ENCODE results near the gene PLPP3. TPM values are rescaled to one million over a fixed set of nuclear protein-coding genes. Genes with fewer than 3 reads are reported as not detected.

The PLPP3 gene
- total and polyA plus RNA-seq, 2 experiments from 2014 or later: 41.9 to 61.9 TPM

DNA sequence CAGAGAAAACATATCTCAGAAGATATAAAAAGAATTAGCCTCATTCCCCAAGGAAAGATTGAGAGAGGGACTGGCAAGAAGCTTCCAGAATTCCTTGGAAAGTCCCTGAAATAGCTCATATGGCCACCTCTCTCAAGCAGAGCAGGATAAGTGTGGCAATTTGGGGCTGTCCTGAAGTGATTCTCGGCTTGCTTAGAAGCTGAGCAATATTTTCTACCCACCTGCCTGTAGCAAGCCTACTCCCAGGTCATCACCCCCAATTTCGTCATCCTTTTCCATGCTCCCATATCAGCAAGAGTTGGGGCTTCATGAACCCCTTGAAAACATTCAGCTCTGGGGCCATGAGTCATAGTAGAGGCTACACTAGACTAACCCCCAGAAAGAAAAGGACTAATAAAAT lies 131.5 kb downstream of the PLPP3 start (continued):
- TF ChIP-seq, protein P1, sequence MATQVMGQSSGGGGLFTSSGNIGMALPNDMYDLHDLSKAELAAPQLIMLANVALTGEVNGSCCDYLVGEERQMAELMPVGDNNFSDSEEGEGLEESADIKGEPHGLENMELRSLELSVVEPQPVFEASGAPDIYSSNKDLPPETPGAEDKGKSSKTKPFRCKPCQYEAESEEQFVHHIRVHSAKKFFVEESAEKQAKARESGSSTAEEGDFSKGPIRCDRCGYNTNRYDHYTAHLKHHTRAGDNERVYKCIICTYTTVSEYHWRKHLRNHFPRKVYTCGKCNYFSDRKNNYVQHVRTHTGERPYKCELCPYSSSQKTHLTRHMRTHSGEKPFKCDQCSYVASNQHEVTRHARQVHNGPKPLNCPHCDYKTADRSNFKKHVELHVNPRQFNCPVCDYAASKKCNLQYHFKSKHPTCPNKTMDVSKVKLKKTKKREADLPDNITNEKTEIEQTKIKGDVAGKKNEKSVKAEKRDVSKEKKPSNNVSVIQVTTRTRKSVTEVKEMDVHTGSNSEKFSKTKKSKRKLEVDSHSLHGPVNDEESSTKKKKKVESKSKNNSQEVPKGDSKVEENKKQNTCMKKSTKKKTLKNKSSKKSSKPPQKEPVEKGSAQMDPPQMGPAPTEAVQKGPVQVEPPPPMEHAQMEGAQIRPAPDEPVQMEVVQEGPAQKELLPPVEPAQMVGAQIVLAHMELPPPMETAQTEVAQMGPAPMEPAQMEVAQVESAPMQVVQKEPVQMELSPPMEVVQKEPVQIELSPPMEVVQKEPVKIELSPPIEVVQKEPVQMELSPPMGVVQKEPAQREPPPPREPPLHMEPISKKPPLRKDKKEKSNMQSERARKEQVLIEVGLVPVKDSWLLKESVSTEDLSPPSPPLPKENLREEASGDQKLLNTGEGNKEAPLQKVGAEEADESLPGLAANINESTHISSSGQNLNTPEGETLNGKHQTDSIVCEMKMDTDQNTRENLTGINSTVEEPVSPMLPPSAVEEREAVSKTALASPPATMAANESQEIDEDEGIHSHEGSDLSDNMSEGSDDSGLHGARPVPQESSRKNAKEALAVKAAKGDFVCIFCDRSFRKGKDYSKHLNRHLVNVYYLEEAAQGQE (IDR thresholded peaks at IDR 0.05; ENCODE audit: unreplicated experiment): no peak
- no peak for TF ChIP-seq POLR2AphosphoS5 (IDR thresholded peaks at IDR 0.05; ENCODE audit: low read depth)
- no peak for TF ChIP-seq STAT1 (IDR thresholded peaks at IDR 0.05; ENCODE audit: unreplicated experiment)
- no peak for TF ChIP-seq NANOG (IDR thresholded peaks at IDR 0.05; ENCODE audit: borderline replicate concordance)
- no peak for TF ChIP-seq ZNF114 (CRISPR knock-in tag; IDR thresholded peaks at IDR 0.05)
- TF ChIP-seq ZNF331 (CRISPR knock-in tag; IDR thresholded peaks at IDR 0.05; ENCODE audit: low read depth): no peak
- TF ChIP-seq EZH2 (IDR thresholded peaks at IDR 0.05; ENCODE audit: low read depth, unreplicated experiment): no peak

DNA sequence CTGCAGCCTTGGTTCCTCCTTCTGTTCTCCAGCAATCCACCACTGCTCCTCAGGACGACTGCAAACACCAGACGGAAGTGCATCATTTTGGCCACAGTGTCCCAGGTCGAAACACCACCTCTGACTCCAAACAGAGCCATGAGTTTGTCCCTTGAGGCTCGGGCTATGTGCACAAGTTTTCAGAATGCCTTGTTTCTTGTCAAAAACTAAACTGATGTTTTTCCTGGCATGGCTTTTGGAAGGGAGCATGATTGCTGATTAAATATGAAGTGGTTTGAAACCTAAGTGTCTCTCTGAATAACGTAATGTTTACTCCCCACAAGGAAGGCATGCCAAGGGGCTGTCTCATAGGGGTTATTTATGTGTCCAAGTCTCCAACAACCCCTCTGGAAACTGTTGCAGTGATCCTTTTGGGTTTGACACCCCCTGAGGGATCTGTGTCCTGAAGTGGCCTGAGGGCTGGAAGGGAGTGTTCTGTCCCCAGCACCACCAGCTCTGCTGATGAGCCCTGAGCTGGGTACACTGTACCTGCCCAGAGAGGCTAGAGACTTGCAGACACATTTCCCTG lies 132.7 kb downstream of the PLPP3 start:
- H3K4me3 Mint-ChIP-seq: no peak overlapping the region
- Histone ChIP-seq H3K27ac (ENCODE audit: low read depth) (no peak overlapping the region), H2AFZ (no peak overlapping the region), H3K9me2 (ENCODE audit: insufficient read depth) (0 out of 2 replicates have a peak, but pooled peaks cover 4% of the 10 kb centered on the region), H3K4me1 (ENCODE audit: insufficient read depth) (0 out of 2 replicates have a peak, but pooled peaks cover 8% of the 10 kb centered on the region), H3K4me3 (no peak overlapping the region), H3K79me2 (replicated peaks; ENCODE audit: insufficient read depth) (no peaks in the 10 kb centered on the region), H4K20me1 (replicated peaks; ENCODE audit: insufficient read depth) (no peaks in the 10 kb centered on the region), H3K36me3 (ENCODE audit: insufficient read depth) (no peaks in the 10 kb centered on the region), H3K4me2 (no peak overlapping the region), H3K27me3 (ENCODE audit: insufficient read depth) (no peaks in the 10 kb centered on the region), H3F3A (replicated peaks; ENCODE audit: low read depth) (no peaks in the 10 kb centered on the region)
- ATAC-seq: no peak
- H3K4me1 Mint-ChIP-seq: peaks cover 16% of the 10 kb centered on the region
- no peak for DNase-seq (ENCODE audit: low spot score)
- H3K27me3 Mint-ChIP-seq (ENCODE audit: insufficient read depth, low read depth, poor library complexity): peaks cover 2% of the 10 kb centered on the region
- no peaks in the 10 kb centered on the region for H3K9me3 Mint-ChIP-seq
- no peak for TF ChIP-seq STAT1 (IDR thresholded peaks at IDR 0.05; ENCODE audit: unreplicated experiment)
- no peak for TF ChIP-seq EZH2 (IDR thresholded peaks at IDR 0.05; ENCODE audit: low read depth, unreplicated experiment)
- no peak for TF ChIP-seq ZNF114 (CRISPR knock-in tag; IDR thresholded peaks at IDR 0.05)
- no peak for TF ChIP-seq CREB1 (CRISPR knock-in tag; IDR thresholded peaks at IDR 0.05; ENCODE audit: low read depth)
- TF ChIP-seq ZNF331 (CRISPR knock-in tag; IDR thresholded peaks at IDR 0.05; ENCODE audit: low read depth): no peak
- TF ChIP-seq EZH2phosphoT487 (IDR thresholded peaks at IDR 0.05; ENCODE audit: unreplicated experiment): no peak
- no peak for TF ChIP-seq POLR2AphosphoS5 (IDR thresholded peaks at IDR 0.05; ENCODE audit: low read depth)
- no peak for TF ChIP-seq JUNB (IDR thresholded peaks at IDR 0.05; ENCODE audit: unreplicated experiment)
- TF ChIP-seq, protein P2, sequence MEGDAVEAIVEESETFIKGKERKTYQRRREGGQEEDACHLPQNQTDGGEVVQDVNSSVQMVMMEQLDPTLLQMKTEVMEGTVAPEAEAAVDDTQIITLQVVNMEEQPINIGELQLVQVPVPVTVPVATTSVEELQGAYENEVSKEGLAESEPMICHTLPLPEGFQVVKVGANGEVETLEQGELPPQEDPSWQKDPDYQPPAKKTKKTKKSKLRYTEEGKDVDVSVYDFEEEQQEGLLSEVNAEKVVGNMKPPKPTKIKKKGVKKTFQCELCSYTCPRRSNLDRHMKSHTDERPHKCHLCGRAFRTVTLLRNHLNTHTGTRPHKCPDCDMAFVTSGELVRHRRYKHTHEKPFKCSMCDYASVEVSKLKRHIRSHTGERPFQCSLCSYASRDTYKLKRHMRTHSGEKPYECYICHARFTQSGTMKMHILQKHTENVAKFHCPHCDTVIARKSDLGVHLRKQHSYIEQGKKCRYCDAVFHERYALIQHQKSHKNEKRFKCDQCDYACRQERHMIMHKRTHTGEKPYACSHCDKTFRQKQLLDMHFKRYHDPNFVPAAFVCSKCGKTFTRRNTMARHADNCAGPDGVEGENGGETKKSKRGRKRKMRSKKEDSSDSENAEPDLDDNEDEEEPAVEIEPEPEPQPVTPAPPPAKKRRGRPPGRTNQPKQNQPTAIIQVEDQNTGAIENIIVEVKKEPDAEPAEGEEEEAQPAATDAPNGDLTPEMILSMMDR (conservative IDR thresholded peaks at IDR 0.05; ENCODE audit: low read depth in 2 of 2): no peak
- H3K36me3 Mint-ChIP-seq (ENCODE audit: low read depth): no peaks in the 10 kb centered on the region
- H3K27ac Mint-ChIP-seq: no peak overlapping the region
